Gastroesophageal sphincter (tissue), 4 donors: Measurements from ENCODE around the gene MRPL12. TPM values are rescaled to one million over a fixed set of nuclear protein-coding genes. Genes with fewer than 3 reads are reported as not detected.

ENCODE experiments used
- ATAC-seq: fragments of 150-250 bp; one replicate; pipeline ENCODE4 v1.9.1; 2016; ENCODE audit warnings: mild to moderate bottlenecking, moderate library complexity
- H3K27ac ChIP-seq, 4 donors: fragments of 200-600 bp; sonication (generic) in 3 of 4; 1 replicate in 3 of 4; 2 replicates in 1 of 4; pipeline ENCODE4 v1.5.1; 2016 to 2019
- H3K27me3 ChIP-seq: fragments of 200-600 bp; sonication (generic); one replicate; pipeline ENCODE4 v1.5.1; 2019
- H3K36me3 ChIP-seq, 2 donors: fragments of 200-600 bp; sonication (generic); one replicate each; pipeline ENCODE4 v1.5.1; 2019; ENCODE audit warnings: control low read depth in 1 of 2
- H3K4me1 ChIP-seq, 3 donors: fragments of 200-600 bp; sonication (generic); 1 replicate in 2 of 3; 2 replicates in 1 of 3; pipeline ENCODE4 v1.5.1; 2016 to 2019; ENCODE audit warnings: control low read depth in 2 of 3
- H3K4me3 ChIP-seq, 2 donors: fragments of 200-600 bp; sonication (generic); one replicate each; pipeline ENCODE4 v1.5.1; 2019; ENCODE audit warnings: mild to moderate bottlenecking in 1 of 2, moderate library complexity in 1 of 2
- H3K9me3 ChIP-seq, 3 donors: fragments of 200-600 bp; sonication (generic); one replicate each; pipeline ENCODE4 v1.5.1; 2017 to 2019; ENCODE audit warnings: control low read depth in 2 of 3
- EP300 ChIP-seq: sonication (generic); formaldehyde crosslinking; IDR thresholded peaks from one replicate; pipeline ENCODE4 v1.6.1; 2017; ENCODE audit warnings: antibody characterized with exemption, mild to moderate bottlenecking
- POLR2A ChIP-seq, 2 donors: fragments of 450-650 bp; IDR thresholded peaks; one replicate each; pipeline ENCODE4 v1.6.1; 2017; ENCODE audit warnings: antibody characterized with exemption in 2 of 2, mild to moderate bottlenecking in 2 of 2, moderate library complexity in 1 of 2
- POLR2AphosphoS5 ChIP-seq: sonication (generic); formaldehyde crosslinking; IDR thresholded peaks from one replicate; pipeline ENCODE4 v1.6.1; 2017; ENCODE audit warnings: antibody characterized with exemption
- WGBS, 2 donors: methylation state at CpG; one replicate each; pipeline ENCODE4 v1.1.5; 2018; ENCODE audit warnings: low coverage in 1 of 2; 5-methylcytosine and 5-hydroxymethylcytosine counted together
- total RNA-seq, 4 donors: library from RNA; depleted of rRNA; stranded (reverse); fragments of >200 nt; gene quantifications; one replicate each; pipeline ENCODE4 v1.1.0, GENCODE V29; 2016
- TF ChIP-seq, protein P1 (sequence below), 4 experiments: fragments of 200-600 bp in 2 of 4; fragments of 450-650 bp in 2 of 4; sonication (generic) in 1 of 4; IDR thresholded peaks; one replicate each; pipeline ENCODE4 v1.5.1; 2017 to 2019; ENCODE audit warnings: antibody characterized with exemption in 4 of 4, mild to moderate bottlenecking in 2 of 4, moderate library complexity in 2 of 4

MRPL12 gene
- total RNA-seq, 4 donors from 2014 or later, result 27.5 to 42.9 (median 29.3) TPM

DNA sequence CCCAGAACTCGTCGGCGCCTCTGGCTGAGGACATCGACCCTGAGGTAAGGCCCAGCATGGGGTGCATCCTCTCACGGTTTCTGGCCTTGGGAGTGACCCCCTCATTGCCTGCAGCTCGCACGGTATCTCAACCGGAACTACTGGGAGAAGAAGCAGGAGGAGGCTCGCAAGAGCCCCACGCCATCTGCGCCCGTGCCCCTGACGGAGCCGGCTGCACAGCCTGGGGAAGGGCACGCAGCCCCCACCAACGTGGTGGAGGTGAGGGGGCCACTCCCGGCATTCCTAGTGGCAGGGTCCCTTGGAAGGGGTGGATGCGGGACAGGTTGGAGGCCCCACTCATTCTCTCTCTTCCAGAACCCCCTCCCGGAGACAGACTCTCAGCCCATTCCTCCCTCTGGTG lies 8.4 kb upstream of the MRPL12 start:
- 76% methylated on average over 4 of the region's 19 CpGs; no CpG with 5 or more reads in 1 of the 2 donors for WGBS, 2 donors
- Histone ChIP-seq H3K4me3 (no peak overlapping the region), H3K27ac (no peak overlapping the region), H3K36me3 (peaks cover 0 to 100% of the 10 kb centered on the region in 2 donors), H3K4me1 (no peaks in the 10 kb centered on the region), H3K27me3 (no peaks in the 10 kb centered on the region), H3K9me3 (no peaks in the 10 kb centered on the region)
- TF ChIP-seq POLR2AphosphoS5 (no peak), POLR2A (IDR thresholded peaks at IDR 0.05) (no peak), EP300 (no peak)
- TF ChIP-seq, protein P1, sequence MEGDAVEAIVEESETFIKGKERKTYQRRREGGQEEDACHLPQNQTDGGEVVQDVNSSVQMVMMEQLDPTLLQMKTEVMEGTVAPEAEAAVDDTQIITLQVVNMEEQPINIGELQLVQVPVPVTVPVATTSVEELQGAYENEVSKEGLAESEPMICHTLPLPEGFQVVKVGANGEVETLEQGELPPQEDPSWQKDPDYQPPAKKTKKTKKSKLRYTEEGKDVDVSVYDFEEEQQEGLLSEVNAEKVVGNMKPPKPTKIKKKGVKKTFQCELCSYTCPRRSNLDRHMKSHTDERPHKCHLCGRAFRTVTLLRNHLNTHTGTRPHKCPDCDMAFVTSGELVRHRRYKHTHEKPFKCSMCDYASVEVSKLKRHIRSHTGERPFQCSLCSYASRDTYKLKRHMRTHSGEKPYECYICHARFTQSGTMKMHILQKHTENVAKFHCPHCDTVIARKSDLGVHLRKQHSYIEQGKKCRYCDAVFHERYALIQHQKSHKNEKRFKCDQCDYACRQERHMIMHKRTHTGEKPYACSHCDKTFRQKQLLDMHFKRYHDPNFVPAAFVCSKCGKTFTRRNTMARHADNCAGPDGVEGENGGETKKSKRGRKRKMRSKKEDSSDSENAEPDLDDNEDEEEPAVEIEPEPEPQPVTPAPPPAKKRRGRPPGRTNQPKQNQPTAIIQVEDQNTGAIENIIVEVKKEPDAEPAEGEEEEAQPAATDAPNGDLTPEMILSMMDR (IDR thresholded peaks at IDR 0.05), result no peak
- no peak for ATAC-seq

- no peak for ATAC-seq
- Histone ChIP-seq H3K27me3 (no peaks in the 10 kb centered on the region), H3K4me1 (no peaks in the 10 kb centered on the region), H3K4me3 (no peak overlapping the region), H3K9me3 (no peaks in the 10 kb centered on the region), H3K36me3 (peaks cover 0 to 98% of the 10 kb centered on the region in 2 donors), H3K27ac (no peak overlapping the region)
- TF ChIP-seq, protein P1 (IDR thresholded peaks at IDR 0.05), result no peak
- TF ChIP-seq POLR2A (IDR thresholded peaks at IDR 0.05) (no peak), EP300 (no peak), POLR2AphosphoS5 (no peak)
- WGBS, 2 donors, result no CpG with 5 or more reads among the region's 6 CpGs
Measured at GRCh38 chr17:81695211-81695610, 8.0 kb upstream of the MRPL12 start.

GRCh38 chr17:81695801-81696200 lies 7.4 kb upstream of the MRPL12 start:
- WGBS, 2 donors, result no CpG with 5 or more reads among the region's 22 CpGs
- peaks cover 0 to 98% of the 10 kb centered on the region in 2 donors for H3K36me3 ChIP-seq
- peaks cover 0 to 5% (median 0%) of the 10 kb centered on the region in 3 donors for H3K4me1 ChIP-seq
- no peaks in the 10 kb centered on the region for H3K9me3 ChIP-seq
- no peak overlapping the region for H3K27ac ChIP-seq
- no peak overlapping the region for H3K4me3 ChIP-seq
- ATAC-seq, result no peak
- no peak for TF ChIP-seq POLR2A (IDR thresholded peaks at IDR 0.05)
- no peak for TF ChIP-seq EP300
- TF ChIP-seq, protein P1 (IDR thresholded peaks at IDR 0.05), result no peak
- TF ChIP-seq POLR2AphosphoS5, result no peak
- H3K27me3 ChIP-seq, result no peaks in the 10 kb centered on the region

- ATAC-seq, result no peak
- no peaks in the 10 kb centered on the region for H3K27me3 ChIP-seq
- H3K4me3 ChIP-seq, result no peak overlapping the region
- no peaks in the 10 kb centered on the region for H3K9me3 ChIP-seq
- 93% methylated on average over 3 of the region's 40 CpGs; no CpG with 5 or more reads in 1 of the 2 donors for WGBS, 2 donors
- H3K36me3 ChIP-seq, result peaks cover 0 to 98% of the 10 kb centered on the region in 2 donors
- no peak overlapping the region for H3K27ac ChIP-seq
- H3K4me1 ChIP-seq, result peaks cover 0 to 11% (median 5%) of the 10 kb centered on the region in 3 donors
- TF ChIP-seq POLR2A (IDR thresholded peaks at IDR 0.05) (no peak), POLR2AphosphoS5 (no peak), EP300 (no peak)
- TF ChIP-seq, protein P1 (IDR thresholded peaks at IDR 0.05), result no peak
Measured at GRCh38 chr17:81696218-81696941, 6.8 kb upstream of the MRPL12 start.
